C4-2B (cell line): Measurements from ENCODE around the gene SIN3A.
"Not testable (repeated sequence)": the region's sequence is repeated elsewhere in the genome, so short reads cannot be mapped to it uniquely, and the experiment has no call there.

Experiments
- H3K27ac ChIP-seq: fragments of 450-650 bp; 2 replicates; pipeline ENCODE4 v1.5.1; 2017
- ZFX ChIP-seq: fragments of 450-650 bp; IDR thresholded peaks from 2 replicates; pipeline ENCODE4 v1.6.1; 2017
- TF ChIP-seq, protein P1 (sequence below): fragments of 450-650 bp; conservative IDR thresholded peaks from 2 replicates; pipeline ENCODE4 v1.5.1; 2017; ENCODE audit warnings: mild to moderate bottlenecking

The SIN3A gene

DNA sequence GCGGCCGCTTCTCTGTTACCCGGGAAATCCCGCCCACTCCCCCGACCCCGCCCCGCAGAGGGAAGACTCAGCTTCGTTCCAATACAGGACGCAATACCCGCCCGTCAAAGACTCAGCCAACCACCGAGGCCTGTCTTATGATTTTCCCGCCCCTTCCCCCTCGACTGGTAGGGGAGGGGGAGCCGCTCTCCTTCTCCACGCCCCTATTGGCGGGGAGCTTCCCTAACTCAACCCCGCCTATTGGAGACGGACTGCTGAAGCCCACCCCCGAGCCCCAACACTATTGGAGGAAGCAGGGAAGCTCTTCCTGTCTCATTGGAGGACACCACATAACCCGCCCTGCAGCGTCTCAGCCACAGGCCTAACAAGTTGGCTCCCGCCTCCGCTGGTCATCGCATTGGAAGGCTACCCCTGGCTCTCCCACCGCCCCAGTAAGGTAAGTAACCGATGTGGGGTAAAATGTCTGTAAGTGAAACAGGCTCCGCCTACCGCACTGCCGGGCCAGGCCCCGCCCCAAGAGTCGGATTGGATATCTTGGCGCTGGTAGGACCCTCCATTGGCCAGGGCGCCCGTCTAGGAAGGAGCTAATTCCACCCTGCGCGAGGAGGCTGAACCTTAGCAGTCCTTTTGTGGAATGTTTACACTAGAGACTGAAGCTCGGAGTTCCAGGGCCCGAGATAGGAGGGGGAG lies at the start of gene SIN3A:
SIN3A (minus strand) TSS at position 17 of the 690 bp plus-strand sequence. CDS start 21,315 bp downstream, outside the sequence.
- TF ChIP-seq, protein P1, sequence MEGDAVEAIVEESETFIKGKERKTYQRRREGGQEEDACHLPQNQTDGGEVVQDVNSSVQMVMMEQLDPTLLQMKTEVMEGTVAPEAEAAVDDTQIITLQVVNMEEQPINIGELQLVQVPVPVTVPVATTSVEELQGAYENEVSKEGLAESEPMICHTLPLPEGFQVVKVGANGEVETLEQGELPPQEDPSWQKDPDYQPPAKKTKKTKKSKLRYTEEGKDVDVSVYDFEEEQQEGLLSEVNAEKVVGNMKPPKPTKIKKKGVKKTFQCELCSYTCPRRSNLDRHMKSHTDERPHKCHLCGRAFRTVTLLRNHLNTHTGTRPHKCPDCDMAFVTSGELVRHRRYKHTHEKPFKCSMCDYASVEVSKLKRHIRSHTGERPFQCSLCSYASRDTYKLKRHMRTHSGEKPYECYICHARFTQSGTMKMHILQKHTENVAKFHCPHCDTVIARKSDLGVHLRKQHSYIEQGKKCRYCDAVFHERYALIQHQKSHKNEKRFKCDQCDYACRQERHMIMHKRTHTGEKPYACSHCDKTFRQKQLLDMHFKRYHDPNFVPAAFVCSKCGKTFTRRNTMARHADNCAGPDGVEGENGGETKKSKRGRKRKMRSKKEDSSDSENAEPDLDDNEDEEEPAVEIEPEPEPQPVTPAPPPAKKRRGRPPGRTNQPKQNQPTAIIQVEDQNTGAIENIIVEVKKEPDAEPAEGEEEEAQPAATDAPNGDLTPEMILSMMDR, result no peak
- TF ChIP-seq ZFX, result no peak
- H3K27ac ChIP-seq, result peak within 1 kb of the TSS; percentile 95

DNA sequence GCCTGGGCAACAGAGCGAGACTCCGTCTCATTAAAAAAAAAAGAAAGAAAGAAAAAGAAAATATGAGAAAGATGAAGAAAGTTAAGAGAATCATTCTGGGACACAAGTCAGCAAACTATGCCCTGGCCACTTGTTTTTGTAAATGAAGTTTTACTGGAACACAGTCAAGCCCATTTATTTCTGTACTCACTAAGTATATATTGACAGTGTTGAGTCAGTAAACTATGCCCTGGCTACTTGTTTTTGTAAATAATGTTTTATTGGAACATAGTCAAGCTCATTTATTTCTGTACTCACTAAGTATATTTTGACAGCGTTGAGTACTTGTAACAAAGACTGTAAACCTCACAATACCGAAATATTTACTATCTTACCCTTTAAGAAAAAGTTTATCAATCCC lies 42.2 kb upstream of the SIN3A start:
- TF ChIP-seq, protein P1, result no peak
- TF ChIP-seq ZFX, result no peak
- H3K27ac ChIP-seq, result peak overlapping the region; percentile 60

DNA sequence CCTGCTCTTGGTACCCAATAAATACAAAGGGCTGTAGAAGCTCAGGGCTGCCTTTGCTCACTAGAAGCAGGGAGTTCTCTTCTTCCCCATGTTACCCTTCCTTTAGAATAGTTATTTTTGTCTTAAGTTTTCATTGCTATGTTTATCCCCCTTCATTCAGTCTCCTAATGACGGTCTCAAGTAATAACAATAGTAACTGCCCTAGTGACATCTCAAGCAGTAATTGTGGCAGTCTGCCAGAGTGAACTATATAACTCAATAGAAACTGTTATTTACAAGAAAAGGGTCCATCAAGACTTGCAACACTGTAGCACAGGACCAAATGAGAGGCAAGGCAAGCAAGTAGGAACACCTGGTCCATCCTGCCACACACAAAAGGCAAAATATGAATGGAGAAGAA lies 32.5 kb upstream of the SIN3A start:
- TF ChIP-seq ZFX, result no peak
- TF ChIP-seq, protein P1, result no peak
- H3K27ac ChIP-seq, result no peak overlapping the region

DNA sequence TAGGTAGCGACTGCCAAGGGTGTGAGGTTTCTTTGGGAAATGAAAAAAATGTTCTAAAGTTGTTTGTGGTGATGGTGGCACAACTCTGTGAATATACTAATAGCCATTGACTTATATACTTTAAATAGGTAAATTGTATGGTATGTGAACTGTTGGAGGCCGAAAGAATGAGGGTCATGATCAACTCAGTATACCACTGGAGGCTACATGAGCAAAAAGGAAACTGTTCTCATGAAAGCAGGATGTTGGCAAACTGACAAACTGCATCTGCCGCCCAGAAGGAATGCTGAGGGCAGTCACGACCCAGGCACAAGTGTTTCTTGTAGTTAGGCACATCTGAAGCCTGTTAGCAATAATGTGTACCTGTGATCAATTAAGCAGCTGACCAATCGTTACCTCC lies 32.1 kb upstream of the SIN3A start:
- H3K27ac ChIP-seq, result not testable (repeated sequence)

DNA sequence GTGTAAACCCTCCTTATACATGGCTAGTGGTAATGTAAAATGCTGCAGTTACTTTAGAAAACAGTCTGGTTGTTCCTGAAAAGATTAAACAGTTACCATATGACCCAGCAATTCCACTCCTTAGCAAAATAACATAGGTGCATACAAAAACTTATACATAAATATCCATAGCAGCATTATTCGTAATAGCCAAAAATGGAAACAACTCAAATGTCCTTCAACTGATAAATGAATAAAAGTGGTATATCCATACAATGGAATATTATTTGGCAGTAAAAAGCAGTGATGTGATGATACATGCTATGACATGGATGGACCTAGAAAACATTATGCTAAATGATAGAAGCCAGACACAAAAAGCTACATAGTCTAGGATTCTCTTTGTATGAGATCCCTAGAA lies 31.6 kb upstream of the SIN3A start:
- no peak for TF ChIP-seq ZFX
- TF ChIP-seq, protein P1, result no peak
- H3K27ac ChIP-seq, result no peak overlapping the region

DNA sequence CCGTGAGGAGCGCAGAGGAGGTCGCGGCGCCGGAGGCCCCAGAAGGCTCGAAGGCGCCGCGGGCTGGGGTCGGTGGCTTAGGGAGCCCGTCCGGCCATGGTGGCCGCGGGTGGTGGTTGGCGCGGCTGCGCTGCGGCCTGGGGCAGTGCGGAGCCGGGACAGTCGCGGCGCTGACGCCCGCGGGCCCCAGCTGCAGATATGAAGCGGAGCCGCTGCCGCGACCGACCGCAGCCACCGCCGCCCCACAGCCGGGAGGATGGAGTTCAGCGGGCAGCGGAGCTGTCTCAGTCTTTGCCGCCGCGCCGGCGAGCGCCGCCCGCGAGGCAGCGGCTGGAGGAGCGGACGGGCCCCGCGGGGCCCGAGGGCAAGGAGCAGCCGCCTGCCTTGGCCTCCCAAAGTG lies 29.0 kb upstream of the SIN3A start:
- H3K27ac ChIP-seq, result not testable (repeated sequence)

DNA sequence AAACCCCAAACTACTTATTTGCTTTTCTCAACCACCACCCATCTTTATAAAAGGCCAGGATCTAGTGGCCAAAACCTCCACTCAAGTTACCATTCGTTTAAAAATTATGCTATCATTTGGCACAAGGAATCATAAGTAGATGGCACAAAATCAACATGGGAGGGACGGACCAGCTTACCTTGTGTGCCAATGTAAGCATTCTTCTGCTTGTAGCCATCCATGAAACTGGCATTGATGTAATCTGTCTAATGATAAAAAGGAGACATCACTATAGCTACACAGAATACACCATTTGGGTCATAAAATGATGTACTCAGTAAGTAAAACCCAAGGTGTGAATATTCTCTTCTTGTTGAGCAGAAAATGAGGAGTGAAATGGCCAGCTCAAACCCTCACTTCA lies 28.2 kb upstream of the SIN3A start:
- TF ChIP-seq, protein P1, result no peak
- no peak for TF ChIP-seq ZFX
- H3K27ac ChIP-seq, result no peak overlapping the region

DNA sequence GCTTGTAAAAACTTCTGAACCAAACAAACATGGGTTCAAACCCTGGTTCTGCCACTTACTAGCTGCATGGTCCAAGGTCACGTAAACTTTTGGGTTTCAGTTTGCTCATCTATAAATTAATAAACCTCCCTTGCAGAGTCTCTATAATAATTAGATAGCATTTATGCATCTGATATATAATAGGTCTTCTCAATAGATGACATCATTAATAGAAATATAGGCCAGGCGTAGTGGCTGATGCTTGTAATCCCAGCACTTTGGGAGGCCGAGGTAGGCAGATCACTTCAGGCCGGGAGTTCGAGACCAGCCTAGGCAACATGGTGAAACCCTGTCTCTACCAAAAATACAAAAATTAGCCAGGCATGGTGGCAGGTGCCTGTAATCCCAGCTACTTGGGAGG lies 25.6 kb upstream of the SIN3A start:
- H3K27ac ChIP-seq, result not testable (repeated sequence)

DNA sequence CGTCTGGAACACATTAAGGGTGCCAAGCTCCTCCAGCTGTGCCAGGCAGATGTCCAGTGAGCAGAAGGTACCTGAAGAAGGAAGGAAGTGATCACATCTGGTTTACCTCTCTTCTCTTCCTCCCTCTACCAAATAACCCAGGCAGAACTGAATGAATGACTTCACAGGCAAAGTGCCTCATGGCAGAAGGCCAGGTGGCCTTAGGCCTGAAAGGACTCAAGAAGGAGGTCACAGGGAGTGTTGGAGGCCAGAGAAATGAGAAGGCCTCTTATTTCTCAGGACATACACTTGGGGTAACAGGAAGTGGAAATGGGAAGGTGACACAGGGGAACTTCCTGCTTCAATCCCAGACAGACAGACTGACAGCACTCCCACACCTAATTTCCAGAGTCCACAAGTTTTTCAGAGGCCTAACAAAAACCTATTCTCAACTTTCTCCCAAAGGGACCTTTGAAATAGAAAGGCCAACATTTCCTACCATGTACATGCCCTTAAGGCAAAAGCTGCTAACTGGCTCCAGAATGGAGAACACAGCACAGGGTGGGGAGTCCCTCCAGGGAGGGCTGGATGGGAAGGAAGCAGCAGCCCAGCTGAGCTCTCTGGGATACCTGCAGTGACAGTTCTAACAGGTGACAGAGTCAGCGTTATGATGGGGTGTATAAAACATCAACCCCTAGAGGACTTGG lies 17.6 kb upstream of the SIN3A start:
- TF ChIP-seq, protein P1, result no peak
- no peak for TF ChIP-seq ZFX
- no peak overlapping the region for H3K27ac ChIP-seq
